ENCODE data around the gene LRRC38. TPM values are rescaled to one million over a fixed set of nuclear protein-coding genes. Genes with fewer than 3 reads are reported as not detected.

LRRC38 gene
- polyA plus RNA-seq, 1 donor = 0.22 TPM

- Histone ChIP-seq H3K27ac (ENCODE audit: low read length) (no peak overlapping the region), H3K4me1 (ENCODE audit: control insufficient read depth, insufficient read depth, low read length) (no peaks in the 10 kb centered on the region), H3K36me3 (ENCODE audit: control insufficient read depth, insufficient read depth, low read length) (no peaks in the 10 kb centered on the region), H3K9me3 (ENCODE audit: control insufficient read depth, low read depth, low read length) (no peaks in the 10 kb centered on the region), H3K4me3 (ENCODE audit: low read length) (no peak overlapping the region), H3K27me3 (ENCODE audit: control insufficient read depth, insufficient read depth, low read length) (peaks cover 2% of the 10 kb centered on the region)
- no peak for DNase-seq
- 100% methylated on average over 3 of the region's 5 CpGs for WGBS (ENCODE audit: insufficient coverage, low lambda C conversion rate)
Measured at GRCh38 chr1:13499422-13499821, 14.4 kb downstream of the LRRC38 start.

DNA sequence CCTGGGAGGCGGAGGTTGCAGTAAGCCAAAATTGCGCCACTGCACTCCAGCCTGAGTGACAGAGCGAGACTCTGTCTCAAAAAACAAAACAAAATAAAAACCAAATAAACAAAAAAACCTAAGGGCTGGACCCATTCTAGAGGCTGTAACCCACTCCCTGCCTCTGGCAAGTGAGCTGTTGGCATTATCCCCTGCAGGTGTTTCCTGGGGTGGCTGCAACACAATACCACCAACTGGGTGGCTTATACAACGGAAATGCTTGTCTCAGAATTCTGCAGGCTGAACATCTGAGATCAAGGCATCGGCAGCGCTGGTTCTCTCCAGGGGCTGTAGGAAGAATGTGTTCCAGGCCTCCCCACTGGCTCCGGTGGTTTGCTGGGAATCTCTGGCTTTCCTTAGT, 15.2 kb downstream of the LRRC38 start:
- no peaks in the 10 kb centered on the region for H3K27me3 ChIP-seq (ENCODE audit: control insufficient read depth, insufficient read depth, low read length)
- no peaks in the 10 kb centered on the region for H3K4me1 ChIP-seq (ENCODE audit: control insufficient read depth, insufficient read depth, low read length)
- no peak for DNase-seq
- no peak overlapping the region for H3K27ac ChIP-seq (ENCODE audit: low read length)
- H3K36me3 ChIP-seq (ENCODE audit: control insufficient read depth, insufficient read depth, low read length) = no peaks in the 10 kb centered on the region
- no peak overlapping the region for H3K4me3 ChIP-seq (ENCODE audit: low read length)
- no peaks in the 10 kb centered on the region for H3K9me3 ChIP-seq (ENCODE audit: control insufficient read depth, low read depth, low read length)
- no CpG with 5 or more reads among the region's 7 CpGs for WGBS (ENCODE audit: insufficient coverage, low lambda C conversion rate)

GRCh38 chr1:13495186-13495585, 18.6 kb downstream of the LRRC38 start:
- no peak for DNase-seq
- no peak overlapping the region for H3K27ac ChIP-seq (ENCODE audit: low read length)
- H3K36me3 ChIP-seq (ENCODE audit: control insufficient read depth, insufficient read depth, low read length) = no peaks in the 10 kb centered on the region
- H3K9me3 ChIP-seq (ENCODE audit: control insufficient read depth, low read depth, low read length) = no peaks in the 10 kb centered on the region
- H3K27me3 ChIP-seq (ENCODE audit: control insufficient read depth, insufficient read depth, low read length) = no peaks in the 10 kb centered on the region
- H3K4me3 ChIP-seq (ENCODE audit: low read length) = no peak overlapping the region
- H3K4me1 ChIP-seq (ENCODE audit: control insufficient read depth, insufficient read depth, low read length) = no peaks in the 10 kb centered on the region
- 63% methylated on average over 2 of the region's 7 CpGs for WGBS (ENCODE audit: insufficient coverage, low lambda C conversion rate)

- WGBS (ENCODE audit: insufficient coverage, low lambda C conversion rate) = 80% methylated on average over 1 of the region's 6 CpGs
- no peak for DNase-seq
- no peaks in the 10 kb centered on the region for H3K4me1 ChIP-seq (ENCODE audit: control insufficient read depth, insufficient read depth, low read length)
- H3K4me3 ChIP-seq (ENCODE audit: low read length) = no peak overlapping the region
- no peaks in the 10 kb centered on the region for H3K27me3 ChIP-seq (ENCODE audit: control insufficient read depth, insufficient read depth, low read length)
- H3K9me3 ChIP-seq (ENCODE audit: control insufficient read depth, low read depth, low read length) = no peaks in the 10 kb centered on the region
- no peak overlapping the region for H3K27ac ChIP-seq (ENCODE audit: low read length)
- H3K36me3 ChIP-seq (ENCODE audit: control insufficient read depth, insufficient read depth, low read length) = no peaks in the 10 kb centered on the region
Measured at GRCh38 chr1:13494712-13495111, 19.1 kb downstream of the LRRC38 start.

DNA sequence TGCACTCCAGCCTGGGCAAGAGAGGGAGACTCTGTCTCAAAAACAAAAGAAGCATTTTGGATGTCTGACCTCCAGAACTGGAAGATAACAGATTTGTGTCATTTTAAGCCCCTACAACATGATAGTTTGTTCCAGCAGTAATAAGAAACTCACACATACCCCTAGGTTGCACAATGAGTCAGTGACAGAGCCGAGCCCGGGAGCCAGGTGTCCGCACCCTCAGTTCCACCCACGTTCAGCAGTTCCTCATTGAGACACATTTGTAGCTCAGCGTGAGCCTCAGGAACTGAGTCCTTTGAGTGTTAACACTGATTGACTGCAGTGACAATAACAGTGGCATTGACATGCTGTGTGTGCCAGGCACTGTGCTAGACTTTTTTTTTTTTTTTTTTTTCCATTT, 19.8 kb downstream of the LRRC38 start:
- Histone ChIP-seq H3K4me3 (ENCODE audit: low read length) (no peak overlapping the region), H3K4me1 (ENCODE audit: control insufficient read depth, insufficient read depth, low read length) (no peaks in the 10 kb centered on the region), H3K27me3 (ENCODE audit: control insufficient read depth, insufficient read depth, low read length) (no peaks in the 10 kb centered on the region), H3K36me3 (ENCODE audit: control insufficient read depth, insufficient read depth, low read length) (no peaks in the 10 kb centered on the region), H3K27ac (ENCODE audit: low read length) (no peak overlapping the region), H3K9me3 (ENCODE audit: control insufficient read depth, low read depth, low read length) (no peaks in the 10 kb centered on the region)
- WGBS (ENCODE audit: insufficient coverage, low lambda C conversion rate) = no CpG with 5 or more reads among the region's 5 CpGs
- no peak for DNase-seq

- no peak overlapping the region for H3K27ac ChIP-seq (ENCODE audit: low read length)
- H3K27me3 ChIP-seq (ENCODE audit: control insufficient read depth, insufficient read depth, low read length) = no peaks in the 10 kb centered on the region
- no peaks in the 10 kb centered on the region for H3K36me3 ChIP-seq (ENCODE audit: control insufficient read depth, insufficient read depth, low read length)
- no peaks in the 10 kb centered on the region for H3K9me3 ChIP-seq (ENCODE audit: control insufficient read depth, low read depth, low read length)
- H3K4me1 ChIP-seq (ENCODE audit: control insufficient read depth, insufficient read depth, low read length) = no peaks in the 10 kb centered on the region
- WGBS (ENCODE audit: insufficient coverage, low lambda C conversion rate) = 100% methylated on average over 1 of the region's 12 CpGs
- H3K4me3 ChIP-seq (ENCODE audit: low read length) = no peak overlapping the region
- no peak for DNase-seq
Measured at GRCh38 chr1:13492711-13493110, 21.1 kb downstream of the LRRC38 start.

- no peaks in the 10 kb centered on the region for H3K4me1 ChIP-seq (ENCODE audit: control insufficient read depth, insufficient read depth, low read length)
- H3K27ac ChIP-seq (ENCODE audit: low read length) = no peak overlapping the region
- no CpG with 5 or more reads among the region's 3 CpGs for WGBS (ENCODE audit: insufficient coverage, low lambda C conversion rate)
- H3K27me3 ChIP-seq (ENCODE audit: control insufficient read depth, insufficient read depth, low read length) = no peaks in the 10 kb centered on the region
- H3K4me3 ChIP-seq (ENCODE audit: low read length) = no peak overlapping the region
- H3K9me3 ChIP-seq (ENCODE audit: control insufficient read depth, low read depth, low read length) = no peaks in the 10 kb centered on the region
- DNase-seq = no peak
- H3K36me3 ChIP-seq (ENCODE audit: control insufficient read depth, insufficient read depth, low read length) = no peaks in the 10 kb centered on the region
Measured at GRCh38 chr1:13487957-13488356, 25.8 kb downstream of the LRRC38 start.

- H3K27ac ChIP-seq (ENCODE audit: low read length) = no peak overlapping the region
- no peak for DNase-seq
- H3K36me3 ChIP-seq (ENCODE audit: control insufficient read depth, insufficient read depth, low read length) = no peaks in the 10 kb centered on the region
- H3K27me3 ChIP-seq (ENCODE audit: control insufficient read depth, insufficient read depth, low read length) = no peaks in the 10 kb centered on the region
- H3K9me3 ChIP-seq (ENCODE audit: control insufficient read depth, low read depth, low read length) = no peaks in the 10 kb centered on the region
- H3K4me1 ChIP-seq (ENCODE audit: control insufficient read depth, insufficient read depth, low read length) = no peaks in the 10 kb centered on the region
- no peak overlapping the region for H3K4me3 ChIP-seq (ENCODE audit: low read length)
- WGBS (ENCODE audit: insufficient coverage, low lambda C conversion rate) = no CpG with 5 or more reads among the region's 17 CpGs
Measured at GRCh38 chr1:13487143-13487868, 26.5 kb downstream of the LRRC38 start.

DNA sequence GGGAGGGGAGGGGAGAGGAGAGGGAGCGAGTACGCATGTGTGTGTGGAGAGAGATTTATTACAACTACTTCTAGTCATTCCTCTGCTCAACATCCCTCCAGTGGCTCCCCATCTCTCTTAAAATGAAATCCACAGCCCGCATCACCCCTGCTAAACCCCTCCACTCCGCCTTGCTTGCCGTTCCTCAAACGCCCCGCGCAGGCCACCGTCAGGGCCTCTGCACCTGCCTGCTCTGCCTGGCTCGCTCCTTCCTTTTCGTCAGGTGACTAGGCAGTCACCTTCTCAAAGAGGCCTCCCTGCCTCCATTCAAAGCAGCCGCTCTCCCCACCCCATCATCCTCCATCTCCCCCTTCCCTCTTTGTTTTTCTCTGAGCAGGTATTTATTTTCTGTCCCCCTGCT, 29.9 kb downstream of the LRRC38 start:
- H3K27ac ChIP-seq (ENCODE audit: low read length) = no peak overlapping the region
- DNase-seq = no peak
- H3K27me3 ChIP-seq (ENCODE audit: control insufficient read depth, insufficient read depth, low read length) = no peaks in the 10 kb centered on the region
- WGBS (ENCODE audit: insufficient coverage, low lambda C conversion rate) = 83% methylated on average over 1 of the region's 12 CpGs
- no peaks in the 10 kb centered on the region for H3K9me3 ChIP-seq (ENCODE audit: control insufficient read depth, low read depth, low read length)
- H3K4me1 ChIP-seq (ENCODE audit: control insufficient read depth, insufficient read depth, low read length) = no peaks in the 10 kb centered on the region
- H3K36me3 ChIP-seq (ENCODE audit: control insufficient read depth, insufficient read depth, low read length) = no peaks in the 10 kb centered on the region
- H3K4me3 ChIP-seq (ENCODE audit: low read length) = no peak overlapping the region

GRCh38 chr1:13482600-13482999, 31.2 kb downstream of the LRRC38 start:
- no peaks in the 10 kb centered on the region for H3K27me3 ChIP-seq (ENCODE audit: control insufficient read depth, insufficient read depth, low read length)
- no peak for DNase-seq
- H3K27ac ChIP-seq (ENCODE audit: low read length) = no peak overlapping the region
- no peaks in the 10 kb centered on the region for H3K4me1 ChIP-seq (ENCODE audit: control insufficient read depth, insufficient read depth, low read length)
- H3K9me3 ChIP-seq (ENCODE audit: control insufficient read depth, low read depth, low read length) = no peaks in the 10 kb centered on the region
- WGBS (ENCODE audit: insufficient coverage, low lambda C conversion rate) = no CpG with 5 or more reads among the region's 4 CpGs
- no peaks in the 10 kb centered on the region for H3K36me3 ChIP-seq (ENCODE audit: control insufficient read depth, insufficient read depth, low read length)
- H3K4me3 ChIP-seq (ENCODE audit: low read length) = no peak overlapping the region

GRCh38 chr1:13479171-13479856, 34.5 kb downstream of the LRRC38 start:
- WGBS (ENCODE audit: insufficient coverage, low lambda C conversion rate) = 60% methylated on average over 2 of the region's 11 CpGs
- no peak overlapping the region for H3K4me3 ChIP-seq (ENCODE audit: low read length)
- no peaks in the 10 kb centered on the region for H3K9me3 ChIP-seq (ENCODE audit: control insufficient read depth, low read depth, low read length)
- H3K4me1 ChIP-seq (ENCODE audit: control insufficient read depth, insufficient read depth, low read length) = no peaks in the 10 kb centered on the region
- no peaks in the 10 kb centered on the region for H3K27me3 ChIP-seq (ENCODE audit: control insufficient read depth, insufficient read depth, low read length)
- DNase-seq = no peak
- no peak overlapping the region for H3K27ac ChIP-seq (ENCODE audit: low read length)
- no peaks in the 10 kb centered on the region for H3K36me3 ChIP-seq (ENCODE audit: control insufficient read depth, insufficient read depth, low read length)
